HG02943 (cell line): ENCODE measurements around the gene LRRC23.
"Not testable (repeated sequence)": the region's sequence is repeated elsewhere in the genome, so short reads cannot be mapped to it uniquely, and the experiment has no call there.

Experiments
- ATAC-seq: cut with Tn5 transposase; IDR thresholded peaks from one replicate; pipeline ENCODE4 v1.9.1; 2021; ENCODE audit warnings: mild to moderate bottlenecking, low read depth, moderate library complexity; ENCODE audit not compliant: unreplicated experiment

The LRRC23 gene

DNA sequence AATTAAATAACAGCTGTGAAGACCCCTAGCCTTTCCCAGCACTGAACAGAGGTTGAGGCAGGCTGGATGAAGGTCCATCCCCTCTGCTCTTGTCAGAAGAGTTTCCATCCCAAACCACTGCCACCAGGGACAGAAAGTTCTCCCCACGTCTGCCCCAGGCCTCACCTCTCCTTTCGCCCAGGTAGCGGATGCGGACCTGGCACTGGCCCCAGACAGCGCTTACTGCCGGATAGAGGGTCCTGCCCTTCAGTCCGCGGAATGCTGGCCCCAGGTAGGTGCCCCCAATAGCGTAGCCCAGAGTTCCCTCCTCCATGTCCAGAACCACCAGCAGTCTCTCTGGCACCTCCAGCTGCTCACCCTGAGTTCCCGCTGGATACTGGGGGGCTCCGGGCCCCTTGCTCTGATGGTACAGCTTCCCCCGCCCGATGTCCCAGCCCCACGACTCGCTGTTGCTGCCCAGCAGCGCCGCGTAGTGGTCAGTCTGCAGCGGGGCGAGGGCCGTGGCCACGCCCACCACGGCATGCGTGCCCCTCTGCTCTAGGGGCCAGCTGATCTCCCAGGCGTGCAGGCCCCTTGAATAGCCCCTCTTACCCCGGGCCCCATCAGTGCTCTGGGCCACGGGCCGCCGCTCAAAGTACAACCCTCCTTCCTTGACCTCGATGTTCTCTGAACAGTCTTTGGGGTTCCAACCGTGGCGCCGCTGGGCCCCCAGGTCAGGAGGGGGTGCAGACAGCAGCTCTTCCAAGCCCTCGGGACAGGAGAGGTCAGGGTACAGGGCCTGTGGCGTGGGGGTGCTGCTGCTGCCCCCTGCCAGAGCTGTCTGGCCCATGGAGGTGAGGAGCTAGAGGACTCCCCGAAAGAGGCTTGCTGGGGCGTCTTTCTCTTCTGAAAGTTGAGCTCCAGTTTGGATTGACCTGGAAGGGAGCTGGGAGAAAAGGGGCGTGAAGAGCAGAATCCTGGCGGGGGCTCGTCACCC is 32.3 kb upstream of the LRRC23 start:
- ATAC-seq, result peak; percentile 31

DNA sequence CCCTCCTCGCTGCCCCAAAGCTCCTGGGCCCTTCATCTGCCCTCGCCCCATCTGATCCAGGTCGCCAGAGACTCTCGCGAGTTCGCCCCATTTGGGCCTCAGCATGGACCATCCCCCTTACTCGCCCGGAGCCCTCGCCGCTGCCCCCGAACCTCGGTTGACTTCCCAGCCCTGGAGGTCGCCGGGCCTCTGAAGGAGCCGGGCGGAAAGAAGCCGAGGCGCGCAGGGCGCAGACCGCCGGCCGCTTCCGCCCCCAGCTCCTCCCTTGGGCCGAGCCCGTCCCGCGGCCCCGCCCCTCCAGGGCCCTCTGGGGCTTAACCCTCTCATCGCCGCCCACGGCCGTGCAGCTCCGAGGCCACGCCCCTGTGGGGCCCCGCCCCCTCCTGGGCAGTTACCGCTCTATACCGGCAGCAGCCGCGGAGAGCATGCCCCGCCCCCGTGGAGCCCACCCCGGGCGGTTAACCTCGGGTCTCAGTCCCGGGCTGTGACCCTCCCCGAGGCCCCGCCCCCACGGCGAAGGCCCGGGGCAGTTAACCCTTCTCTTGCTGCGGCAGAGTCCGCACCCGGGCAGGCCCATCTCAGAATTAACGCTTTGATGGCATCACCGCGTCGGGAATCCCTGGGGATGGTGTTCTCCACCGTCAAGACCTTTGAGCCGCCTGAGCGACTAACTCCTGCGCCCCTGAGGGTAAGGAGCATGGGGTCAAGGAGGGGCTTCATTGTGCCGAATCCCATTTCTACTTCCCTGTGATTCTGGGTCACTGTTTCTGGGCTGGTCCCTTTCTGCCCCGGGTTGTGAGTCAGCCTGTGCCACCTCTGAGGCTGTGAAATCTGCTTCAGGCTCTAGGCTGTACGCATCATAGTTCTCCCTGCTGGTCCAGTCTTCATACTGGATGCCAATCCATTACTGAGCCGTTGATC is 31.3 kb upstream of the LRRC23 start, which contains the start of gene SPSB2:
Gene SPSB2 (minus strand): TSS at position 210 of the 921 bp plus-strand sequence. CDS start 402 bp downstream, outside the sequence.
- peak; percentile 72 for ATAC-seq

DNA sequence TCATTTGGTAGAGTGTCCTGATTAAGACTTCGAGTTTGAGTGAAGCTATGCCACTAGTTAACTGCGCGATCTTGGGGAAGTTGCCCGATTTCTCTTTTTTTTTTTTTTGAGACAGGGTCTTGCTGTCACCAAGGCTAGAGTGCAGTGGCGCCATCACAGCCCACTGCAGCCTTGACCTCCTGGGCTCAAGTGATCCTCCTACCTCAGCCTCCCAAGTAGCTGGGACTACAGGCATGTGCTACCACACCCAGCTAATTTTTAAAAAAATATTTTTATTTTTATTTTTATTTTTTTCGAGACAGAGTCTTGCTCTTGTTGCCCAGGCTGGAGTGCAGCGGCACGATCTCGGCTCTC is 30.6 kb upstream of the LRRC23 start:
- not testable (repeated sequence) for ATAC-seq

DNA sequence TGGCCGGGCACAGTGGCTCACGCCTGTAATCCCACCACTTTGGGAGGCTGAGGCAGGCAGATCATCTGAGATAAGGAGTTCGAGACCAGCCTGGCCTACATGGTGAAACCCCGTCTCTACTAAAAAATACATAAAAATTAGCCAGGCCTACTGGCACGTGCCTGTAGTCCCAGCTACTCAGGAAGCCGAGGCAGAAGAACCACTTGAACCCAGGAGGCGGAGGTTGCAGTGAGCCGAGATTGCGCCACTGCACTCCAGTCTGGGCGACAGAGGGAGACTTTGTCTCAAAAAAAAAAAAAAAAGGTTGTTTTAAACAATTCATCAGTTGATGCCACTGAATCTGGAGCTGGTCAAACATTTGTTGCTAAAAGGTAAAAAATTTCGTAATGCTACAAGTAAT is 24.8 kb upstream of the LRRC23 start:
- not testable (repeated sequence) for ATAC-seq

DNA sequence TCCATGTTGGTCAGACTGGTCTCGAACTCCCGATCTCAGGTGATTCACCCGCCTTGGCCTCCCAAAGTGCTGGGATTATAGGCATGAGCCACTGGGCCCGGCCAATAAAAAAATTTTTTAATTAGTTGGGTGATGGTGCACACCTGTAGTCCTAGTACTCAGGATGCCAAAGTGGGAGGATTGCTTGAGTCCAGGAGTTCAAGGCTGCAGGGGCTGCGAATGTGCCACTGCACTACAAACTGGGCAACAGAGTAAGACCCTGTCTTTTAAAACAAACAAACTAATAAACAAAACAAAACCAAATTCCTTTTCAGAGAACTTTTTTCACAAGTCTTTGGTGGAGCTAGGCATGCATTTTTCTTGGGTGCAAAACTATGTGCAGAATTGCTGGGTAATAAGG is 21.4 kb upstream of the LRRC23 start:
- ATAC-seq, result no peak

DNA sequence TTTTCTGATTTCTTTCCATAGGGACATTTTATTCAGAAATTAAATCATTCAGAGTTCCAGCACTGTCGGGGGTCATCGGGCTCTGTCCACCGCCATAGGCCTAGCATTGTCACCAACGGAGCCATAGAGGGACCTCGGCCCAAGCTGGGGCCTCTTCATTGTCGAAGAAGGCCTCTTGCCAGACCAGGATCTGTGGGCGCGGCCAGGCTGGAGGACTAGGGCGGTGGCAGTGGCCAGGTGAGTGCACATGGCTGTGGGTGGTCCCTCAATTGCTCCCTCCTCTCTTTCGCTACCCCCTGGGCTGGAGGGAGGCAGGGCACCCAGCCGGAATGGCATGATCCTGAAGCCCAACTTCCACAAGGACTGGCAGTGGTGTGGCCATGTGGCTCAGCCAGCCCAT is 20.9 kb upstream of the LRRC23 start:
- ATAC-seq, result no peak

DNA sequence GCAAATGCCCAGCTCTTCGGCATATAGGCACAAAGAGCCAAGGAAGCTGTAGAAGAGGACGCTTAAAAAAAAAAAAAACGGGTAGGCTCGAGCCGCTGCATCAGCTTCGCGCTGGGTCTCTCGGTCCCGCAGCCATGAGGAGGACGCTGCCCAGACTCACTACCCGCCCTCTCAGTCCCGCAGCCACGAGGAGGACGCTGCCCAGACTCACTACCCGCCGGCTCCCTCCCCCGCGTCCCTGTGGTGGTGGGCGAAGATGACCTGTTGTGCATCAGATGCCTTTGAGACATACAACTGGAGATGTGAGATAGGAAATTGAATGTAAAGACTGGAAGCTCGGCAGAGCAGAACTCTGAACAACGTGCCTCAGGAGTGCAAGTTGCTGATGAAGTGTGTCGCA is 20.1 kb upstream of the LRRC23 start:
- ATAC-seq, result no peak

DNA sequence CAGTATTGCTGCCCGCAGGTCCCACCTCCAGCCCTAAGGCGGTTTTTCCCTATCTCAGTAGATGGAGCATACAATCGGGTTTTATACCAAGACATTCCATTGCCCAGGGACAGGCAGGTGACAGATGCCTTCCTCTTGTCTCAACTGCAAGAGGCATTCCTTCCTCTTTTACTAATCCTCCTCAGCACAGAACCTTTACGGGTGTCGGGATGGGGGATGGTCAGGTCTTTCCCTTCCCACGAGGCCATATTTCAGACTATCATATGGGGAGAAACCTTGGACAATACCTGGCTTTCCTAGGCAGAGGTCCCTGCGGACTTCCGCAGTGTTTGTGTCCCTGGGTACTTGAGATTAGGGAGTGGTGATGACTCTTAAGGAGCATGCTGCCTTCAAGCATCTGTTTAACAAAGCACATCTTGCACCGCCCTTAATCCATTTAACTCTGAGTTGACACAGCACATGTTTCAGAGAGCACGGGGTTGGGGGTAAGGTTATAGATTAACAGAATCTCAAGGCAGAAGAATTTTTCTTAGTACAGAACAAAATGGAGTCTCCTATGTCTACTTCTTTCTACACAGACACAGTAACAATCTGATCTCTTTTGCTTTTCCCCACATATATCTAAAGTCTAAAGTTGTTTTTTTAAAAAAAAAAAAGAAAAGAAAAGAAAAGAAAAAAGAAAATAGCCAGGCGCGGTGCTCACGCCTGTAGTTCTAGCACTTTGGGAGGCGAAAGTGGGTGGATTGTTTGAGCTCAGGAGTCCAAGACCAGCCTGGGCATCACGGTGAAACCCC is 18.2 kb upstream of the LRRC23 start:
- not testable (repeated sequence) for ATAC-seq

DNA sequence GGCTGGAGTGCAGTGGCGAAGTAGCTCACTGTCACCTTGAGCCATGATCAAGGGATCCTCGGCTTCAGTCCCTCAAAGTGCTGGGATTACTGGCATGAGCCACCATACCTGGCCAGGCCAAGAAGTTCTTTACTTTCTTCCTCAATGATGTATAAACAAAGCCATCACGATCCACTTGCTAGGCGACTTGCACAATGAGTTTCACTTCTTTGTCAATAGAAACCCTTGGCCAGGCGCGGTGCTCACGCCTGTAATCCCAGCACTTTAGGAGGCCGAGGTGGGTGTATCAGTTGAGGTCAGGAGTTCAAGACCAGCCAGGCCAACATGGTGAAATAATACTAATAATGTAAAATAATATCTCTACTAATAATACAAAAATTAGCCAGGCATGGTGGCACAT is 17.2 kb upstream of the LRRC23 start:
- no peak for ATAC-seq

DNA sequence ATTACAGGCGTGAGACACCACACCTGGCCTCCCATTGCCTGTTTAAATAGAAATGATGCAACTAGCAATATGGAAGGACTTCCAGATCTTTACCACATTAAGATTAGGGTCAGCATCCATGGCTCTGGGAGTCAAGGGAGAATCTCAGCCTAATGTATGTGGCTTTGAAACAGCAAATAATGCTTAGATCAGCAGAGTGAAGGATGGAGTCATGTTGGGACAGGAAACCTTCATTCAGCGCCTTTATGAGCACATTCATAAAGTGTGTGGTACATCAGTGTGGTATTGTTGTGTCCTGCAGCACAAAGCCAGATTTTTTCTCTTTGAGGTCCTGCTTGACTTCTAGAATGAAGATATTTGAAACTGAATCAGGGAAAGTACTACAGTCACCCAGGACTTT is 16.3 kb upstream of the LRRC23 start:
- no peak for ATAC-seq

DNA sequence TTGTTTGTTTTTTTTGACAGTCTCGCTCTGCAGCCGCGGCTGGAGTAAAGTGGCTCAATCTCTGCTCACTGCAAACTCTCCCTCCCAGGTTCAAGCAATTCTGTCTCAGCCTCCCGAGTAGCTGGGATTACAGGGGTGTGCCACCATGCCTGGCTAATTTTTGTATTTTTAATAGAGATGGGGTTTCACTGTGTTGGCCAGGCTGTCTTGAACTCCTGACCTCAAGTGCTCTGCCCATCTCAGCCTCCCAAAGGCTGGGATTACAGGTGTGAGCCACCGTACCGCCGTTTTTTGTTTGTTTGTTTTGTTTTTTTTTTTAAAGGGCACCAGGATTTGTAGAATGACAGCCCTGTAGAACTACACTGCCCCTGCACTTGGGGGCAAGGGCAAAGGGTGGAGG is 15.8 kb upstream of the LRRC23 start:
- not testable (repeated sequence) for ATAC-seq

DNA sequence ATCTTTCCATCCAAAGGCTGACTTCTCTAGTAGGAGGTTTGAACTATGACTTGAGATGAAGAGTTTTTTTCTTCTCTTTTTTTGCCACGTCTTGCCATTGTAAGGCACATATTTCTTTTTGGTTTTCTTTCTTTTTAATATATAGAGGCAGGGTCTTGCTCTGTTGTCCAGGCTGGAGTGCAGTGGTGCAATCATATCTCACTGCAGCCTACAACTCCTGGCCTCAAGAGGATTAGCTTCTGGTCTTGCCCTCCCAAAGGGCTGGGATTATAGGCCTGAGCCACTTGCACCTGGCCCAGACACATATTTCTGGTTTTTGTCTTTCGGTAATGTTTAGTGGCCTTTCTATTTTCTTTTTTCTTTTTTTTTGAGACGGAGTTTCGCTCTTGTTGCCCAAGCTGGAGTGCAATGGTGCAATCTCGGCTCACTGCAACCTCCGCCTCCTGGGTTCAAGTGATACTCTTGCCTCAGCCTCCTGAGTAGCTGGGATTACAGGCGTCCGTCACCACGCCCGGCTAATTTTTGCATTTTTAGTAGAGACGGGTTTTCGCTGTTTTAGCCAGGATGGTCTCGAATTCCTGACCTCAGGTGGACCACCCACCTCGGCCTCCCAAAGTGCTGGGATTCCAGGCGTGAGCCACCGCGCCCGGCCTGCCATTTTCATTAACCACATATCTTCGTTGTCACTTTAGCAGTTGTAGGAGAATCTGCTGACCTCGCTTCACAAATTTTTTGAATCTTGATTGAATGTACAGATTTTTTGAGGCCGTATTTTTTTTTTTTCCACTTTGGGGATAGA is 14.6 kb upstream of the LRRC23 start:
- not testable (repeated sequence) for ATAC-seq

DNA sequence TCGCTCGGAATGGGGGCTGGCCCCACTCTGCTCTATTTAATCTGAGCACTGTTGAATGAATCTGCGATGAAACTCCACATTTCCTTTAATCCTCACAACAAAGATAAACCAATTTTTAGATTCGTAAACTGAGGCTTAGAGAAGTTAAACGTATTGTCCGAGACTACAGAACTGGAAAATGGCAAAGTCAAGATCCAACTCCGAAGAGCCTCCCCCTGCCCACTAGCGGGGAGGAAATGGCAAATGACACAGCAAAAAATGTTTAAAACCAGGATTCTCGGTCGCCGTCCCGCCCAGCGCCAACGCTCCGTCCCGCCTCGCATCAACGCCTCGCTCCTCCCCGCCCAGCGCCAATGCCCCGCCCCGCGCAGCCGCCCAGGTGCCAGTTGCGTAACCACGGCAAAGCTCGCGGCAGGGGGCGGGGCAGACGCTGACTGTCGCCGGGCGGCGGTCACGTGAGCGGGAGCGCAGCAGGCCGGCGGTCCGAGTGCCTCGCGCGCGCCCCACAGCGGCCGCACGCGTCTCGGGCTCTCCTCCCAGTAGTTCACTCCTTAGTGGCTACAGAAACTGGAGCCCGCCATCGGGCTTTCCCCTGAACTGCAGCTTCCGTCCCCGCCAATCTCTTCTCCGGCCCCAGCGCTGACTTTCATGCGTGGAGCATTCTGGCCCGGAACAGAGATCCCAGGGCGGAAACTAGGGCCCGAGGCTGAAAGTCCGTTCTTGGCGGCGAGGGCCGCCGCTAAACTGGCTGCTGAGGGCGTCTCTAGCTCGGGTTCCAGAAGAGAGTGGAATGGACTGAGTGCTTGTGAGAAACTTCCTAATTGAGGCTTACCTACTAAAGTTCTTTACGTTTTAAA is 13.6 kb upstream of the LRRC23 start:
- peak; percentile 92 for ATAC-seq

DNA sequence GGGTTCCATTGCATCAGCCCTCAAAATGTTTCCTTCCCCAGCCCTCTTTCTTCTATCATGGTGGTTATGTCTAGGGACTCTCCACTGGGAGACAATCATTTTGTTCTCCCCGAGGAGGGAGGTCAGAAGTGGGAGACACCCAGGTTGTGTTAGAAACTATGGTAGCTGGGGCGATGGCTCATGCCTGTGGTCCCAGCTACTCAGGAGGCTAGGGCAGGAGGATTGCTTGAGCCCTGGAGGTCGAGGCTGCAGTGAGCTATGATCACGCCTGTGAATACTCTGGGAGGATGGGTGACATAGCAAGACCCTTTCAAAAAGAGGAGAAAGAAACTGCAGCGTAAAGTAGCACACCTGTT is 13.0 kb upstream of the LRRC23 start:
- no peak for ATAC-seq

DNA sequence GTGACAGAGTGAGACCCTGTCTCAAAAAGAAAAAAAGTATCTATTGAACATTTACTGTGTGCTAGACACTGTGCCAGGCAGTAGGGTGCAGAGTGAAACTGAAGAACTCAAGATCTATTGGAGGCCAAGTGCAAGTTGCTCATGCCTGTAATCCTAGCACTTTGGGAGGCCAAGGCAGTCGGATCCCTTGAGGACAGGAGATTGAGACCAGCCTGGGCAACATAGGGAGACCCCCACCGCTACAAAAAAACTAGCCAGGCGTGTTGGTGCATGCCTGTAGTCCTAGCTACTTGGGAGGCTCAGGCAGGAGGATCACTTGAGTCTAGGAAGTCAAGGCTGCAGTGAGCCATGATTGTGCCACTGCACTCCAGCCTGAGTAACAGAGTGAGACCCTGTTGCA is 11.9 kb upstream of the LRRC23 start:
- ATAC-seq, result not testable (repeated sequence)

DNA sequence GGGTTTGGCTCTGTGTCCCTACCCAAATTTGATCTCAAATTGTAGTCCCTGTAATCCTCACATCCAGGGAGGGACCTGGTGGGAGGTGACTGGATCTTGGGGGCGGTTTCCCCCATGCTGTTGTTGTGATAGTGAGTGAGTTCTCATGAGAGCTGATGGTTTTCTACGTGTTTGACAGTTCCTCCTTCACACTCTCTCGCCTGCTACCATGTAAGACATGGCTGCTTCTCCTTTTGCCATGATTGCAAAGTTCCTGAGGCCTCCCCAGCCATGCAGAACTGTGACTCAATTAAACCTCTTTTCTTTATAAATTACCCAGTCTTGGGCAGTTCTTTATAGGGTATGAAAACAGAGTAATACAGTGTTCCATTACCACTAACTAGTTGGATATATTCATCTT is 10.3 kb upstream of the LRRC23 start:
- no peak for ATAC-seq

DNA sequence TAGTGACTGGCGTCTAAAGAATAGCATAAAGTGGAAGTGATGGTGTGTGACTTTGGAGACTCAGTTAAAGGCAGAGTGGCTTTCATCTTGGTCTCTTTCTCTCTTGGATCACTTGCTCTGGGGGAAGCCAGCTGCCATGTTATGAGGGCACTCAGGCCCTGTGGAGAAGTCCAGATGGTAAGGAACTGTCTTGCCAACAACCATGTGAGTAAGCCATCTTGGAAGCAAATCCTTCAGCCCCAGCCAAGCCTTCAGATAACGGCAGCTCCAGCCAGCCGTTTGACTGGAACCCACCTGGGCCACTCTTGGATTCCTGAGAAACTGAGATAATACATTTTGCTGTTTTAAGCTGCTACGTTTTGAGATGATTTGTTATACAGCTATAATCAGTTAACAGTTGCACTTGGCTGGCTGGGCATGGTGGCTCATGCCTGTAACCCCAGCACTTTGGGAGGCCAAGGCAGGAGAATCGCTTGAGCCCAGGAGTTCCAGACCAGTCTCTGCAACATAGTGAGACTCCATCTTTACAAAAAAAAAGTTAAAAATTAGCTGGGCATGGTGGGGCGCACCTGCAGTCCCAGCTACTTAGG is 7.7 kb upstream of the LRRC23 start:
- ATAC-seq, result no peak

DNA sequence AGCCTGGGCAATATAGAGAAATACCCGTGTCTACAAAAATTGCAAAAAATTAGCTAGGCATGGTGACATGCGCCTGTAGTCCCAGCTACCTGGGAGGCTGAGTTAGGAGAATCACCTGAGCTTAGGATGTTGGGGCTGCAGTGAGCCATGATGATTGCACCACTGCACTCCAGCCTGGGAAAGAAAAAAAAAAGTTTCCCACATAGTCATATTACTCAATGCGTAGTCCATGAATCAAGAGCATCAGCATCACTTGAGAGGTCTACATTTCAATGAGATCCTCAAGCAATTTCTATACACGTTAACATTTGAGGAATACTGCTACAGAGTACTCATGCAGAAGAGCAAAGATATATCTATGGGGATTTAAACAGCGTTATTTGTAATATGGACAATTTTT is 5.2 kb upstream of the LRRC23 start:
- ATAC-seq, result no peak
